ENCODE measurements around the gene PLCH1.

DNA sequence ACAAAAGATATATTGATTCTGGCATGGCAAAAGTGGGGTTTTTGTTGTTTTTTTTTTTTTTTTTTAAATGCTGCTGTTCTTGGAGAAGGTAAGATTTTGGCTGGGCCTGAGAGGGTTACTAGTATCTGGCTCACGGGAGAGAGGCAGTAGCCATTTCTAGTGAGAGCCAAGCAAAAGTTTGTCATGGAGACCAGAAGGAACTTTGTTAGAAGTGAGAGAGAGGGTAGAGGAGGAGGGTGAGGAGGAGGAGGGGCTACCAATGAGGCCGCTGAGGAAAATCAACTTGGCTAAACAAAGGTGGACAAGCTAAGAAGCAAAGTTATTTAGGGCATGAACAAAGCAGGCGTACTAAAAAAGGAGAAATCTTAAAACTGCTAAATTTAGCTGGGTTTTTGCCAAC lies 402.5 kb downstream of the PLCH1 start:
- TF ChIP-seq, protein P1, sequence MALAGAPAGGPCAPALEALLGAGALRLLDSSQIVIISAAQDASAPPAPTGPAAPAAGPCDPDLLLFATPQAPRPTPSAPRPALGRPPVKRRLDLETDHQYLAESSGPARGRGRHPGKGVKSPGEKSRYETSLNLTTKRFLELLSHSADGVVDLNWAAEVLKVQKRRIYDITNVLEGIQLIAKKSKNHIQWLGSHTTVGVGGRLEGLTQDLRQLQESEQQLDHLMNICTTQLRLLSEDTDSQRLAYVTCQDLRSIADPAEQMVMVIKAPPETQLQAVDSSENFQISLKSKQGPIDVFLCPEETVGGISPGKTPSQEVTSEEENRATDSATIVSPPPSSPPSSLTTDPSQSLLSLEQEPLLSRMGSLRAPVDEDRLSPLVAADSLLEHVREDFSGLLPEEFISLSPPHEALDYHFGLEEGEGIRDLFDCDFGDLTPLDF (CRISPR knock-in tag; IDR thresholded peaks at IDR 0.05): no peak
- TF ChIP-seq TP53 (CRISPR knock-in tag; IDR thresholded peaks at IDR 0.05) (no peak), PRRX2 (CRISPR knock-in tag; IDR thresholded peaks at IDR 0.05) (no peak), SMAD4 (CRISPR knock-in tag; IDR thresholded peaks at IDR 0.05) (no peak)
